Measurements from ENCODE around the gene IGSF21. TPM values are rescaled to one million over a fixed set of nuclear protein-coding genes. Genes with fewer than 3 reads are reported as not detected.
"Not testable (repeated sequence)": the region's sequence is repeated elsewhere in the genome, so short reads cannot be mapped to it uniquely, and the experiment has no call there.

Gene IGSF21
- total RNA-seq, 1 donor from 2014 or later: 2.6 TPM

DNA sequence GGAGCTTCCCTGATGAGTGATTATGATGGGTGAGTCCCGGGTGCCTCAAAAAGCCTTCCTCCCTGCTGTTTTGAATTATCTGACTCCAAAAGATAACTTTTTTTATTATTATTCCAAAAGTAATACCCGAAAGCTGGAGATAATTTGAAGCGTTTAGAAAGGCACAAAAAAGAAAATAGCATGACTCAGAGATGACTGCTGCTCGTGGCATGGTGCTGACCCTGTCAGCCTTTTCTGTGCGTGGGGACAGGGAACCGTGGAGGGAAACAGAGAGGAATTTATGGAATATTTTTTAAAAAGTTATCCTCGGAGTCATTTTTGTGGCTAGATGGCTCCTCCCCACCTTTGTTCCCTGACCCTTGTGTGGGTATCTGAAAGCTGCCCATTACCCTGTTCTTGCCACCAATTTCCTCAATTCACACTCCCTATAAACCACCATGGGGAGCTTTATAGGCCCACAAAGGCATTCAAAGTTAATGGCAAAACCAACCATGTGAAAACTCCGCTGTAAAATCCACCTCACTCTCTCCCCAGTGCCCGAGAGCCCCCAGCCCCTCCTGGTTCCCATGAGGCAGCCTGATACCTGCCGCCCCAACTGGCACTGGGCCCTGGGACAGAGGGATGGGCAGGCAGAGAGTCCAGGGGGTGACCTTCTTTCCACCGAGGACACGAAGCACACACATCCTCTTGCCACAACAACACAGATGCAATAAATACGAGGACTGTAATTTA is 37.5 kb downstream of the IGSF21 start:
- DNase-seq (ENCODE audit: low spot score): no peak

DNA sequence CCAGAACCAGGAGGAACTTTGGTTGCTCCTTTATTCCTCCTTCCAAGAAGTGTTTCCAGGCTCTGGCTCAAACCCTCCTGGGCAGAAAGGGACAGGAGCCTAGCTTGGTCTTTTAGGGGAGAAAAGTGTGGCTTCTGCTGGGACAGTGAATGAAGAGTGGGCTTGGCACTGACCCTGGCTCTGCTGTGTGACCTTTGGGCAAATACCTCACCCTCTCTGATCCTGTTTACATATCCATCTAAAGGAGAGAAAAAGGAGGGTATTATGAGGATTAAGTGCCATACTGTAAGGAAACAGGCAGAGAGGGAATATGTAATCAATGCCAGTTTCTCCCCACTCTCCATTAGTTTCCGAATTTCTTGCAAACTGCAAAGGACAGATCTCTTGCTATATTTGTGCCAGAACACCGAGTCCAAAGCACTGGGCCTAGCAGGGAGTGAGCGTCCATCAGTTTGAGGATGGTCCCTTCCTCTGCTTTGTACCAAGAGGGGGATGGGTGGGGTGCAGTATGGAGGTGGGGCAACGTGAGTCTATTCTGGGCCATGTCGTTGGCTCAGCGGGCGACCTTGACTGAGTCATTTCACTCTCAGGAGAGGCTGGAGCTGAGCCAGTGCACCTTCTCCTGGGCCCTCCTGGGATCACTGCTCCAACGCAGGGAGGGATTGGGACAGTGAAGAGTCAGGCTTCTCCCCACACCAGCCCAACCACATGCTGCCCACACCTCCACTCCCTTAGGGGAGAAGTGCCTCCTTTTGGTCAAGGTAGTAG is 38.4 kb downstream of the IGSF21 start:
- no peak for DNase-seq (ENCODE audit: low spot score)

DNA sequence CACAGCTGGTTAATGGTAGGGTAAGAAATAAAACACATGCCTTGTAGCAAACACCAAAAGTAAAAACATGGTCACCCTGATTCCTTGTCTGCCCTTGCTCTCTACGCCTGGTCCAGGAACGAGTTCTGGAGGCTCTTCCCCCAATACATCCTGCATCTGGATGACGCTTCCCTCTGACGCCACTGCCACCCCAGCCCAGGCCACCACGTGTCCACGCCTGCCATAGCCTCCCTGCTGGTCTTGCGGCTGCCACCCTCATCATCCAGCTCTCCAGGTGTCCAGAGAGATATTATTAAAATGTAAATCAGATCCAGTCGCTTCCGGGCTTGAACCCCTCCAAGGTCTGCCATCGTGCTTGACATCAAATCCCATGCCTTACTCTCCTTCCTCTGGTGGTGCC is 39.3 kb downstream of the IGSF21 start:
- DNase-seq (ENCODE audit: low spot score): no peak

DNA sequence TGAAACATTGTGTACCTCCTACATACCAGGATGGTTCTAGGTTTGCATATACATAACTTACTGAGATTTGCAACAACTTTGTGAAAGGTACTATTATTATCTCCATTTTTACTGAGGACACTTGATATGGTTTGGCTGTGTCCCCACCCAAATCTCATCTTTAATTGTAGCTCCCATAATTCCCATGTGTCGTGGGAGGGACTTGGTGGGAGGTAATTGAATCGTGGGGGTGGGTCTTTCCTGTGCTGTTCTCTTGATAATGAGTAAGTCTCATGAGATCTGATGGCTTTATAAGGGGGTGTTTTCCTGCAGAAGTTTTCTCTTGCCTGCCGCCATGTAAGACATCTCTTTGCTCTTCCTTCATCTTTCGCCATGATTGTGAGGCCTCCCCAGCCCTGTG is 40.1 kb downstream of the IGSF21 start:
- no peak for DNase-seq (ENCODE audit: low spot score)

DNA sequence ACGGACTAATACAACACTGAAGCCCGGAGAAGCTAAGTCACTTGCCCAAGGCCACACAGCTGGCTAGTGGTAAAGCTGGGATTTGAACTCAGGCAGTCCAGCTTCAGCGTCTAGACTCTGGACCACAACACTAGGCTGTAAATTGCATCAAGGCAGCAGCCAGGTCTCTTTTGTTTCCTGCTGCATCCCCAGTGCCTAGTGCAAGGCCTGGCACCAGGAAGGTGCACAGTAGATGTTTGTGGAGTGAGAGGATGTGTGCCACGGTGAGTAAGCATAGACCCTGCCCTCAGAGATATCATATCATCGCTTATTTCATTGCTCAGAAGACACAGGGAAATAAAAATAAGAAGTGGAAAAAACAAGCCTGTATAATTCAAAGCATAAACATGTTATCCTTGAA is 40.9 kb downstream of the IGSF21 start:
- no peak for DNase-seq (ENCODE audit: low spot score)

DNA sequence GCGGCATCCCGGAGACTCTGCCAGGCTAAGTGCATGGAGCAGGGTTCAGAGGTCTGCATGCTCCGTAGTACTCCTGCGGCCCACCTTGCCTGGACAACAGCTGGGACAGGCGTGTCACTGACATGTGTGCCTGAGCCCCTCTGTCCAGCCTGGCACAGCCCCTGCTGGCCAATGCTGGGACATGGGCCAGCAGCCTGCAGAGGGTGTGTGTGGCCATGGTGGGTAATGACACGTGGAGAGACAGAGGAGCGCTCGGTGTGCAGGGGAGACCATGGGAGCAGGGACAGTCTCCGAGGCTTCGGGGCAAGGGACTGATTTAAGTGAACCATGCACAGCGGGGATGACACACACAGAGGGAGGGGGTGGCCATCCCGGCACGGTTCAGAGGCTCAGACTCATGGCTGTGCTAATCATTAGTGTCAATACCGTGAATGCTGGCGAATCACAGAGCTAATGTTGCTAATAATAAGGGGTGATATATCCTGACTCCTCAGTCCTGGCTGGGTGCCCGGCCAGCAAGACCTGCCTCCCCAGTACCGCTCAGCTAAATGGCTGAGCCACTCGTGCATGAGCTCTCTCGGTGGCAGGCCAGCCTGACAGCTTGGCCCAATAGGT is 41.5 kb downstream of the IGSF21 start:
- DNase-seq (ENCODE audit: low spot score): no peak

DNA sequence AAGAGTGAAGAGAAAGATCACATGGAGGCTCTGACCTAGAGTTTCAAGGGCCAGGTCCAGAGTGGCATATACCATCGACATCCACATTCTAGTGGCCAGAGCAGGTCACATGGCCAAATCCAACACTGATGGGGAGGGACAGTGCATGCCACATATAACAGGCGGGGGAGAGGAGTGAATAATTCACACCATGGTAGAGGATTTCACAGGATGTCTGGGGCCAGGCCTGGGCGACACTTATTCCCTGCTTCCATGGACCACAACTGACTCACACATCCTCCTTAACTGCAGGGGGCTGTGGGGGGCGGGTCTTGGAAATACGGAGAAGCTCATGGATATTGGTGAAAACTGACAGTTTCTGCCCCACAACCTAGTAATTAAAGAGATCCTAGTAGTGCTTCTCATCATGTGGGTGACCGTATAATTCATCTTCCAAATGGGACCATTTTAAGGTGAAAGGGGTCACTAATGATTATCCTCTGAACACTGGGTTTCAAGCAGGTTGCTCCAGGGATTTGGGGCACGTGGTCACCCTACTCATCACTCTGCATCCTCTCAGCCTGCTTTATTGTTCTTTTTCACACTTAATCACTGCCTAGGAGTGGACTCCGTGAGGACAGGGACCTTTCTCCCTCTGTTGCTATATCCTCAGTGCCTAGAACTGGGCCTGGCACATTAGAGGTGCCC is 44.0 kb downstream of the IGSF21 start:
- DNase-seq (ENCODE audit: low spot score): no peak

DNA sequence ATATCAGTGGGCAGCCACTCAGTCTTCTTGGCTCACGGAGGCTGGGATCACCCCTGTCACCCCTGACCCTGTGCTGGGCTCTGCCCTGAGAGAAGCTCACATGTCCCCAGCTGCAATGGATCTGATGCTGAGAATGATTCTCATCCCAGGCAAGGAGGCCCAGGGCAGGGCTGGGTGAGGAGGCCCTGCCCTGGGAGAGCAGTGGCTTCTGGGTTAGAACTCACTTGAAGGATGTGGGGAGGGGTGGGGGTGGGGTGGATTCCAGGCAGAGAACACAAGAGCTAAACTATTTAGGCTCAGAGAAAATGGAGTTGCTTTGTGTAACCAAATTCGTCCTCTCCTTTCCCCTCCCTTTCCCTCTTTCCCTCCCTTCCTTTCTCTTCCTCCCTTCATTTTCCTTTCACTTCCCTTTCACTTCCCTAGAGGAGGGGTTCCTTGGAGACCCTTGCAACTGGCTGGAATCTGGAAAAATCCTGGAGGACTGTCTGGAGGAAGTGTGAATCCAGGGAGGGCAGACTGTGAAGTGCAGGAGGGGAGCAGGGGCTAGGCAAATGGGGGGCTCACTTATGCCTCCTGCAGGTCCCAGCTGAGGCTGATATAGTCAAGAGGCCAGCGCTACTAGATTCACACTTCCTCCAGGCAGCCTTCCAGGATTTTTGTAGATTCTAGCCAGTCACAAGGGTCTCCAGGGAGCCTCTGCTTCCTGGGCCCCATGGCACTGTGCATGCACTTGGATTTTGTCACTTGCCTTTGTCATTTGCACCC is 47.0 kb downstream of the IGSF21 start:
- no peak for DNase-seq (ENCODE audit: low spot score)

DNA sequence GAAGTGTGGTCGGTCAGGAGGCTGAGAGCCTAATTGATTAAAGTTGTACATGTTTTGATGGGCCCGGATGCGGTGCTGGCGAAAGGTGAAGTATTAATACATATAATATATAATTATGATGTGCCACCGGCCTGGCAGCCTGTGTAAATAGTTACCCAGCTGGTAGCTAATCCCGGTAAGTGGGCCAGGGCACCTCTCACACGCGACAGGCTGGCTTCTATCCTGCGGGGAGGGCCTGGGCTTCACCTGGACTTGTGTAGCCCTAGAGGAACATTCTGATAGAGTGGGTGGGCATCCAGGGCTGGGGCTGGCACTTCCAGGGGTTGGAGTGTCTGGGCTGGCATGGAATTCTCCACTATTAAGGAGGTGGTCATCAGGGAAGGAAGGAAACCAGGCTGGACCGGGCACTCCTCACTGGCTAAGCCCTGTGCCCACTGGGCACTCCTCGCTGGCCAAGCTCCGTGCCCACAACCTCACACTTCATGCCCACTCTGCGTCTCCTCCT is 48.3 kb downstream of the IGSF21 start:
- no peak for DNase-seq (ENCODE audit: low spot score)

DNA sequence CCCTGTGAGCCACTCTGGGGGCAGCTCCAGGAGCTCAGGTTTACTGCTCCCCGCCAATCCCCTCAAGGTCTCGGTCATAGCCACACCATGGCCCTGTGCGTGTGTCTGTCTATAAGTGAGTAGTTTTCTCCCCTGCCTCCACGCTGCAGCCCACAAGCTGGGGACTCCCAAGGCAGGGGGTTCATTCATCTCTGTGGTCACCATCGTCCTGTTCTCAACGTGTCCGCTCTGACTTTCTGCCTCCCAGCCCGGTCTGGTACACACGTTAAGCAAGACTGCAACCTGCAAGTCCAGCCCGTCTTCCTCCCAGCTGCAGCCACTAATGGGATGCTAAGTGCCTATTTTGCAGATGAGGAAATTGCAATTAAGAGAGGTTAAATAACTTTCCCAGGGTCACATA is 49.8 kb downstream of the IGSF21 start:
- peak; percentile 87 for DNase-seq (ENCODE audit: low spot score)

DNA sequence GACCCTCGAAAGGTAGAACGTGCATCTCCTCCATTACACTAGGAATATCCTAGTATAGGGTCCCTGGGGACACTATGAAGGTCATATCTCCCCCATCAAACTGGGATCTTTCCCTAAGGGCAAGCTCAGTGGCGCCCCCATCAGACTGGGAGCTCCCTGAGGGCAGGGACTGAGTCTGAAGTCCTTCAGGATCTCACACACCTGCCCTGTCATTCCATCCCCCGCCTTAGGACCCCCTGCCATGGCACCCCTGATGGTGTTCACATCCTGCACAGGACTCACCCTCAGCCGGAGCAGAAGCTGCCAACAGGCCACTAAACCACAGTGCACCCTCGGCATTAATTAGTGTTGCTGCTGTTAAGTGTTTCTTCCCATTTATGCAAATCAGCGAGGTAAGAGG is 50.4 kb downstream of the IGSF21 start:
- no peak for DNase-seq (ENCODE audit: low spot score)

DNA sequence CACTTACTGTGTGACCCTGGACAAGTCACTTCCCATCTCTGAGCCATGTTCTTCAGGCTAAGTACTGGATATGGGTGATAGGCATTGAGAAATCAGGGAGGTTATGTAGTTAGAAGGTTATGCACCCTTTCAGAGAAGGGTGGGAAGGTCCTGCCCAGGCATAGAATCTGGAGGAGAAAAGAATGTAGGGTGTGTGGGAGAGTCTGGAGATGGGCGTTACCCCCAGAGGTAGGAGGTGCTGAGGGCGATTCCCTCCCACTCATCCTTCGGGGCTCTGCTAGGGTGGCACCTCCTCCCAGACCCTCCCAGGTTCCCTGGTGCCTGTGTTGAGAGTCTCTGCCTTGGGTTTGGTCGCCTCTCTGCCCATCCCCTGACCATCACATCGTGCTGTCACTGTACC is 51.1 kb downstream of the IGSF21 start:
- DNase-seq (ENCODE audit: low spot score): no peak

DNA sequence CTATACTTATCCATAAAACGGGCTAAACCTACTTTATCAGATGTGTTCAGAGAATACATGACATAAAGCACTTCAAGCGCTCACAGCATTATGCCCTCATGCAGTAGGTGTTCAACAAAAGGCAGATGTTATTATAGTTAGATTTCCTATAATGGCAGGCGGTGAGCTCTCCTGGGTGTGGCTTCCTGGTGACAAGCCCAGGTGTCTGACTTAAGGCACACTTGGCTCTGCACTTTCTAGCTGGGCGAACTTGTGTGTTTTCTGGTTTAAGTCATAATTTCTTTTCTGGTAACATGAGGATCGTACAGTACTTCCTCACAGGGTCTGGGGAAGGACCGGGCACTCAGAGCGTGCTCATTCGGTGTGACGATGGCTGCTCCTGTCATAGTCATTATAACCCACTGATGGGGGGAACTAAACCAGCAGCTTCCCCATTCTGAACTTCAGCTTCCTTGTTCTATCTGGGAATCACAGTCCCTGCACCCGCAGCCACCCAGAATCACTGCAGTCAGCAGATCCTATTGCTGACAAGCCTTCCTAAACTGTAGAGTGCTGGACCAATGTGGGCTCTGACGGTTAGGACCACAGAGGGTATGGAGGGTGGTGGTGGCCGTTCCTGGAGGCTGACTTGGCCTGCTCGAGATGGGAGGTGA is 52.8 kb downstream of the IGSF21 start:
- DNase-seq (ENCODE audit: low spot score): no peak

DNA sequence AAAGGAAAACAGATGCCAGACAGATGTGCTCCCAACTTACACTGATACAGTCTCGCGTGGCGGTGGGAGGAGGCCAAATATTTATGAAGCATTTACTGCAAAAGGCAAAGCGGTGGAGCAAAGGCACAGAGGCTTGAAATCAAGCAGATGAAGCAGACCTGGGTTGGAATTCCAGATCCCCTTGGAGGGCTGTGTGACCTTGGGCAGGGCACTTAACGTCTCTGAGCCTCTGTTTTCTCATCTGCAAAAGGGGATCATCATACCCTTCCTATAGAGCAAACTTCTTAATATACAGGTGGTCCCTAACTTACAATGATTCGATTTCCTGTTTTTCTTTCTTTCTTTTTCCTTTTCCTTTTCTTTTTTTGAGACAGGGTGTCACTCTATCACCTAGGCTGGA is 54.1 kb downstream of the IGSF21 start:
- DNase-seq (ENCODE audit: low spot score): no peak

DNA sequence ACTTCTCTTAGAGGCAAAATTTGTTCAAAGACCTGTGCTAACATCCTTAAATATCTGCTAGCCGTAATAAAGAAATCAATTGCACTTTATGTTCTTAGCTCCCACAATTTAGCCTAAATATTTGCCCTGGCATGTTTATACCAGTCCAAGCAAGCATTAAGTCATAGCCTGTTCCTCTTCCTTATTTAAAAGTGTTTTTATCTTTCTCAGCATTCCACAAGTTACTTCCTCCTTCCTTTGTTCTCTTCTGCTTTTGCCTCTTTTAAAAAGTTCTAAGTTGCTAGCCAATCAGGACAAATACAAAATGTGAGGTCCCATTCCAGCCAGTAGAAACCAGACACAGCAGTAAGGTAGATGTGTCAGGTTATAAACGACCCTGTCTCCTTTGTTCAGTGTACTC is 58.0 kb downstream of the IGSF21 start:
- not testable (repeated sequence) for DNase-seq (ENCODE audit: low spot score)

DNA sequence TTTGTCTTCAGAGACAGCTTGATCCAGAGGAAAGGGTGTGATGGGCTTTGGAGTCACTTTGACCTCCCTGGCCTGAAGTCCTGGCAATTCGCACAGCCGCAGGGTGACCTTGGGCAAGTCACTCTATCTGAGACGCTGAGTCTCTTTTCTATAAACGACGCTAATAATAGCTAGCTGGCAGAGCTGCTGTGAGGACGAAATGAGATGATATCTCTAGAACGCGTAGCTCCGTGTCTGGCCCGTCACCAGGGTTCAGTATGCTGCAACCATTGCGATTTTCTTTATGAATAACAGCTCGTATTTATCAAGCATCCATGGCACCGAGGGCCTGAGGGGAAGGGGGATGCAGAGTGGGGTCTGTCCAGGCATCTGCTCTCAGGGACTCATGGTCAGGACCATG is 58.7 kb downstream of the IGSF21 start:
- DNase-seq (ENCODE audit: low spot score): no peak

DNA sequence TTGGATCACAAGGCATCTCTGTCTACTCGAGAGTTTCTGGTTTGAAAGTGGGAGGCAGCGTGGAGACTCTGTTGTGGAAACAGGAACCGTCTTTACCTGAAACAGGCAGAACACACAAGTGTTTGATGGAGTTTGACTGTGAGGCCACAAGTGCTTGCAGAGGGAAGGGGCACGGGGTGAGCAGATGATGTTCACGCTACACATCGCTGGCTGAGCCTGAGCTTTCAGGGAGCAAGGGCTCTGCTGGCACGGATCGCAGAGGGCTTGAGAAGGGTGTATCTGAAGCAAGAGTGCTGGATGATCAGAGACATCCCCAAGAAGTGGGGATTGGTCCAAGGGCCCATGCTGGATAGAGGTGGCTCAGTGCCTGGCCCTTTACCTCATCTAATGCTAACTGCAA is 59.3 kb downstream of the IGSF21 start:
- DNase-seq (ENCODE audit: low spot score): no peak

DNA sequence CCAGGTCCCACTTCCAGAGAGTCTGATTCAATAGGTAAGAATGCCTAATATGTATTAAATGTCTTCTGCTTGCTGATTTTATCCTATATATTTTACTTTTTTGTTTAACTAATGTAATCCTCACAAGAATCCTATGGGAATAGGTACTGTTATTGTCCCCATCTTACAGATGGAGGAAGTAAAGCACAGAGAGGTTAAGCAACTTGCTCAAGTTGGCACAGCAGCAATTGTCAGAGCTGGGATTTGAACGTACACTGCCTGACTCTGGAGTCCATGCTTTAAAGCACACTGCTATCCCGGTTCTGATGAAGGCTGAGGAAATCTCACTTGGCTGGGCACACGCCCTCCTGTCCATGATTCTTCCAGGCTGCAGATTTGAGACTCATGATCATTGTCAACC is 62.8 kb downstream of the IGSF21 start:
- DNase-seq (ENCODE audit: low spot score): no peak

DNA sequence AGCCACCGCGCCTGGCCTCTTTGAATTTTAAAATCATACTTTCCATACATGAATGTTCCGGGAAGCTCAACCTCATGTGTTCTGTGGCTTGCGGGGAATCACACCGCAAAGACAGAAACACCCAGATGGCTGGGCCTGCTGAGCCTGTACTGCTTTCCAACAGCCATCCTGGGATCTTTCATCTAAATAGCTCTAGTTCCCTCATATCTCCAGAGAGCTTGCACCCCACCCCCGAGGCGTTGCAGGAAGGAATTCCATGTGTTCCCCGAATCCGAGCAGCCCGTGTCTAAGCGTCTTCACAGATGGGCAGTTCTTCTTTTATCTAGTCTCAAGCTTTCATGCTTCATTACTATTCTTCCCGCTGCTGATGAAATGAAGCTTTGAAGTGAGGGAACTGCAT is 66.4 kb downstream of the IGSF21 start:
- no peak for DNase-seq (ENCODE audit: low spot score)

DNA sequence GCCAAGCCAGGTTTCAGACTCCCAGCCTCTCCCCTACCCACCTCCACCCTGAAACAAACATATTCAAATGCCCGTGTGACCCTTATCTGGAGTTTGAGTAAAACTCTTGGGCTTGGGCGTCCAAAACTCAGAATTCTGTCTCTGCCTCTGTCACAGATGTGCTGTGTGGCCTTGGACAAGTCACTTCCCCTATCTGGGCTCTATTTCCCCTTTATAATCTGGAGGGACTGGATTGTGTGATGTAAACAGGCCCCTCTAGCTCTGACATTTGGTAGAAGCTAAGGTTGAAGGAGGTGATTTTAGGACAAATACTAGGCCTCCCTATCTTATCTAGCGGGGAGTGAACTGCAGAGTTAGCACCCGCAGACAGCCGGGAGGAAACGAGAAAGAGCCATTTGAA is 67.5 kb downstream of the IGSF21 start:
- no peak for DNase-seq (ENCODE audit: low spot score)

Data from mesenteric fat pad (tissue), 1 donor.